Muscle layer of duodenum (tissue), 2 donors: ENCODE data around the gene TMEM121.
"Not testable (repeated sequence)": the region's sequence is repeated elsewhere in the genome, so short reads cannot be mapped to it uniquely, and the experiment has no call there.

Source experiments
- H3K27ac ChIP-seq: one replicate; pipeline ENCODE4 v1.7.0; 2013; ENCODE audit warnings: mild to moderate bottlenecking, low read length
- H3K27me3 ChIP-seq: one replicate; pipeline ENCODE4 v1.7.0; 2013; ENCODE audit warnings: low read depth, mild to moderate bottlenecking, control low read depth, low read length
- H3K36me3 ChIP-seq, 2 donors: one replicate each; pipeline ENCODE4 v1.7.0; 2013; ENCODE audit warnings: low read length in 2 of 2, control low read depth in 1 of 2, mild to moderate bottlenecking in 1 of 2; ENCODE audit not compliant: insufficient read depth in 2 of 2, control insufficient read depth in 1 of 2
- H3K4me1 ChIP-seq, 2 donors: one replicate each; pipeline ENCODE4 v1.7.0; 2013; ENCODE audit warnings: low read length in 2 of 2, mild to moderate bottlenecking in 2 of 2, control low read depth in 1 of 2, moderate library complexity in 1 of 2; ENCODE audit not compliant: insufficient read depth in 2 of 2, control insufficient read depth in 1 of 2
- H3K4me3 ChIP-seq, 2 donors: one replicate each; pipeline ENCODE4 v1.7.0; 2013; ENCODE audit warnings: low read length in 2 of 2, low read depth in 1 of 2, mild to moderate bottlenecking in 1 of 2
- H3K9me3 ChIP-seq, 2 donors: one replicate each; pipeline ENCODE4 v1.7.0; 2013; ENCODE audit warnings: low read length in 2 of 2, control low read depth in 1 of 2, mild to moderate bottlenecking in 1 of 2; ENCODE audit not compliant: control insufficient read depth in 1 of 2
- donor health status: healthy.

TMEM121 gene

GRCh38 chr14:105533811-105534498 is 7.6 kb downstream of the TMEM121 start:
- Histone ChIP-seq H3K36me3 (no peaks in the 10 kb centered on the region), H3K9me3 (no peaks in the 10 kb centered on the region), H3K27me3 (no peaks in the 10 kb centered on the region), H3K4me3 (no peak overlapping the region), H3K4me1 (peaks cover 0 to 9% of the 10 kb centered on the region in 2 donors), H3K27ac (no peak overlapping the region)

GRCh38 chr14:105534586-105534985 is 8.2 kb downstream of the TMEM121 start:
- Histone ChIP-seq H3K4me3 (no peak overlapping the region), H3K36me3 (no peaks in the 10 kb centered on the region), H3K4me1 (peaks cover 0 to 3% of the 10 kb centered on the region in 2 donors), H3K27ac (no peak overlapping the region), H3K9me3 (no peaks in the 10 kb centered on the region), H3K27me3 (no peaks in the 10 kb centered on the region)

DNA sequence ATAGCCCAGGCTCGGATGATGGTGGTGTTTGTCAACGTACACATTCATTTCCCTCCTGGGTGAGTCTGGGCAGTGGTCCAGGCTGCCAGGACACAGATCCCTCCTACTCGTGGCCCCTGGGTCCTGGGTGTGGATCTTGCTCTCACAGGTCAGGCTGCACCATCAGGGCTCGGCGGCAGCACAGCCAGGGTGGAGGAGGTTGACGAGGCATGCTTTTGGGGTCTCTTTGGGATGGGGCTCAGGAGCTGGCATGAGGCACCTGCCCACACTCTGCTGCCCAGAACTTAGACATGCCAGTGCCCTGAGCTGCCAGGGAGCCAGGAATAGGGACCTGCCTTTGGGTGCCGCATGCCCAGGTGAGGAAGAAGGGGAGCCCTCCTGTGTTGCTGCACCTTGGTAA is 9.7 kb downstream of the TMEM121 start:
- Histone ChIP-seq H3K36me3 (no peaks in the 10 kb centered on the region), H3K9me3 (no peaks in the 10 kb centered on the region), H3K4me1 (no peaks in the 10 kb centered on the region), H3K27ac (no peak overlapping the region), H3K27me3 (no peaks in the 10 kb centered on the region), H3K4me3 (no peak overlapping the region)

- no peaks in the 10 kb centered on the region for H3K9me3 ChIP-seq
- no peaks in the 10 kb centered on the region for H3K36me3 ChIP-seq
- no peaks in the 10 kb centered on the region for H3K4me1 ChIP-seq
- no peak overlapping the region for H3K4me3 ChIP-seq
- no peak overlapping the region for H3K27ac ChIP-seq
- no peaks in the 10 kb centered on the region for H3K27me3 ChIP-seq
Observed at GRCh38 chr14:105536691-105537579, 10.6 kb downstream of the TMEM121 start.

GRCh38 chr14:105537580-105538474 is 11.4 kb downstream of the TMEM121 start:
- Histone ChIP-seq H3K4me1 (no peaks in the 10 kb centered on the region), H3K4me3 (no peak overlapping the region), H3K27ac (no peak overlapping the region), H3K36me3 (no peaks in the 10 kb centered on the region), H3K27me3 (no peaks in the 10 kb centered on the region), H3K9me3 (peaks cover 0 to 4% of the 10 kb centered on the region in 2 donors)

GRCh38 chr14:105538481-105539049 is 12.2 kb downstream of the TMEM121 start:
- H3K27me3 ChIP-seq, result no peaks in the 10 kb centered on the region
- H3K27ac ChIP-seq, result no peak overlapping the region
- no peaks in the 10 kb centered on the region for H3K36me3 ChIP-seq
- H3K4me3 ChIP-seq, result no peak overlapping the region
- H3K4me1 ChIP-seq, result no peaks in the 10 kb centered on the region
- peaks cover 0 to 8% of the 10 kb centered on the region in 2 donors for H3K9me3 ChIP-seq

DNA sequence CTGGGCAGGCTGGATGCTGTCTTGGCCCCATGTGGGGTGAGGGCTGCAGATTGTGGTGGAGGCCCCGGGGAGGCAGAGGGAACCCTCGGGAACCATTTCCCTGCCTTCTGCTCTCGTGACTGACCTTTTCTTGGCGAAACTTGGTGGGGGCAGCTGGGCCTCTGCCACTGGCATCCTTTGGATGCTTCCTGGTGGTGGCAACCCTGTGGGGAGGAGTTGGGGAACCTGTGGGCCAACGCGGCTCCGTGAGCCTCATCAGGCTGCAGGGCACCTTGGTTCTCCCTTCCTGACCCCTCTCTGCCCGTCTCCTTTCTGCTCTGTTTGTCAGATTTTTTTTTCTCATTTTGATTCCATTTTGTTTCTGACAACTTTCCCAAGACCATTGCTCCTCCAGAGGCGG is 14.4 kb downstream of the TMEM121 start:
- Histone ChIP-seq H3K27me3 (no peaks in the 10 kb centered on the region), H3K27ac (no peak overlapping the region), H3K4me1 (no peaks in the 10 kb centered on the region), H3K36me3 (no peaks in the 10 kb centered on the region), H3K9me3 (peaks cover 0 to 10% of the 10 kb centered on the region in 2 donors), H3K4me3 (no peak overlapping the region)

- Histone ChIP-seq H3K36me3 (no peaks in the 10 kb centered on the region), H3K27ac (no peak overlapping the region), H3K9me3 (peaks cover 0 to 10% of the 10 kb centered on the region in 2 donors), H3K4me1 (no peaks in the 10 kb centered on the region), H3K4me3 (no peak overlapping the region), H3K27me3 (no peaks in the 10 kb centered on the region)
Observed at GRCh38 chr14:105541218-105541875, 15.0 kb downstream of the TMEM121 start.

GRCh38 chr14:105545676-105546075 is 19.3 kb downstream of the TMEM121 start:
- not testable (repeated sequence) for H3K4me1 ChIP-seq, H3K27me3 ChIP-seq, H3K27ac ChIP-seq, H3K4me3 ChIP-seq, H3K36me3 ChIP-seq
- H3K9me3 ChIP-seq, result peaks cover 0 to 10% of the 10 kb centered on the region in 2 donors

GRCh38 chr14:105546410-105546809 is 20.0 kb downstream of the TMEM121 start:
- not testable (repeated sequence) for H3K4me3 ChIP-seq, H3K27me3 ChIP-seq, H3K27ac ChIP-seq, H3K36me3 ChIP-seq, H3K4me1 ChIP-seq
- H3K9me3 ChIP-seq, result peaks cover 0 to 10% of the 10 kb centered on the region in 2 donors
